HepG2 (cell line): Measurements from ENCODE around the gene SLCO4A1. TPM values are rescaled to one million over a fixed set of nuclear protein-coding genes. Genes with fewer than 3 reads are reported as not detected.

Experiments used
- BORCS8-MEF2B ChIP-seq: sonication (generic); formaldehyde crosslinking; IDR thresholded peaks from 2 replicates; pipeline ENCODE4 v1.8.0; 2022; ENCODE audit warnings: mild to moderate bottlenecking, missing genetic modification reagents
- EZH2 ChIP-seq: conservative IDR thresholded peaks from 2 replicates; pipeline ENCODE4 v1.6.1; 2012; ENCODE audit warnings: mild to moderate bottlenecking, low read depth, low read length, moderate library complexity
- HOXA7 ChIP-seq: sonication (generic); formaldehyde crosslinking; IDR thresholded peaks from 2 replicates; pipeline ENCODE4 v1.8.1; 2022; ENCODE audit warnings: mild to moderate bottlenecking, missing genetic modification reagents, moderate library complexity
- KDM1A ChIP-seq: IDR thresholded peaks from 2 replicates; pipeline ENCODE4 v1.6.1; 2016; ENCODE audit warnings: missing compliant biosample characterization
- KMT2A ChIP-seq: sonication (generic); formaldehyde crosslinking; IDR thresholded peaks from 2 replicates; pipeline ENCODE4 v1.4.0; 2020; ENCODE audit warnings: missing genetic modification reagents
- MTF1 ChIP-seq: sonication (generic); formaldehyde crosslinking; IDR thresholded peaks from 2 replicates; pipeline ENCODE4 v1.5.0; 2020; ENCODE audit warnings: missing genetic modification reagents
- ZMAT3 ChIP-seq: sonication (generic); formaldehyde crosslinking; conservative IDR thresholded peaks from 2 replicates; pipeline ENCODE4 v1.7.0; 2021; ENCODE audit warnings: missing genetic modification reagents
- ZNF326 ChIP-seq: sonication (generic); formaldehyde crosslinking; IDR thresholded peaks from 2 replicates; pipeline ENCODE4 v1.4.0; 2020; ENCODE audit warnings: missing genetic modification reagents, borderline replicate concordance
- ZNF350 ChIP-seq: sonication (generic); formaldehyde crosslinking; IDR thresholded peaks from 2 replicates; pipeline ENCODE4 v1.4.0; 2020; ENCODE audit warnings: mild to moderate bottlenecking, low read depth, missing genetic modification reagents, borderline replicate concordance
- ZNF563 ChIP-seq: sonication (generic); formaldehyde crosslinking; IDR thresholded peaks from 2 replicates; pipeline ENCODE4 v1.8.0; 2022; ENCODE audit warnings: mild to moderate bottlenecking, moderate library complexity, missing genetic modification reagents
- ZNF569 ChIP-seq: sonication (generic); formaldehyde crosslinking; IDR thresholded peaks from 2 replicates; pipeline ENCODE4 v1.5.0; 2020; ENCODE audit warnings: mild to moderate bottlenecking, missing genetic modification reagents, moderate library complexity, borderline replicate concordance
- polyA plus RNA-seq, 8 experiments: library from polyadenylated mRNA; depleted of rRNA in 3 of 8; stranded (reverse) in 7 of 8; unstranded in 1 of 8; fragments of >200 nt; fragmentation: Illumina TruSeq in 4 of 8; extraction: Trizol in 4 of 8; gene quantifications; 2 replicates each; pipeline versions ENCODE4 v1.2.1 to v1.2.3, GENCODE V29; 2011 to 2016; ENCODE audit warnings: low read depth in 4 of 8, missing spikeins in 1 of 8, mixed read lengths in 1 of 8; ENCODE audit not compliant: insufficient read depth in 1 of 8
- total RNA-seq, 5 experiments: library from RNA; depleted of rRNA; stranded (reverse); fragments of >200 nt; fragmentation: Illumina TruSeq; extraction: Trizol; gene quantifications; 2 replicates each; pipeline ENCODE4 v1.2.3, GENCODE V29; 2016; ENCODE audit warnings: low read depth in 1 of 5
- TF ChIP-seq, protein P1 (sequence below): sonication (generic); formaldehyde crosslinking; conservative IDR thresholded peaks from 2 replicates; pipeline ENCODE4 v1.8.0; 2022; ENCODE audit warnings: missing genetic modification reagents
- TF ChIP-seq, protein P2 (sequence below): sonication (generic); formaldehyde crosslinking; IDR thresholded peaks from 2 replicates; pipeline ENCODE4 v1.5.1; 2020; ENCODE audit warnings: missing genetic modification reagents, mild to moderate bottlenecking, borderline replicate concordance
- TF ChIP-seq, protein P3 (sequence below): sonication (generic); formaldehyde crosslinking; IDR thresholded peaks from 2 replicates; pipeline ENCODE4 v1.5.1; 2020; ENCODE audit warnings: mild to moderate bottlenecking, missing genetic modification reagents, borderline replicate concordance
- TF ChIP-seq, protein P4 (sequence below): sonication (generic); formaldehyde crosslinking; IDR thresholded peaks from 2 replicates; pipeline ENCODE4 v1.4.0; 2020; ENCODE audit warnings: missing genetic modification reagents, borderline replicate concordance

SLCO4A1 gene
- total and polyA plus RNA-seq, 2 of the 13 experiments (the other 11 are each of a cell fraction or from before 2014, with no cell fraction given), result 55.5 to 112 TPM

DNA sequence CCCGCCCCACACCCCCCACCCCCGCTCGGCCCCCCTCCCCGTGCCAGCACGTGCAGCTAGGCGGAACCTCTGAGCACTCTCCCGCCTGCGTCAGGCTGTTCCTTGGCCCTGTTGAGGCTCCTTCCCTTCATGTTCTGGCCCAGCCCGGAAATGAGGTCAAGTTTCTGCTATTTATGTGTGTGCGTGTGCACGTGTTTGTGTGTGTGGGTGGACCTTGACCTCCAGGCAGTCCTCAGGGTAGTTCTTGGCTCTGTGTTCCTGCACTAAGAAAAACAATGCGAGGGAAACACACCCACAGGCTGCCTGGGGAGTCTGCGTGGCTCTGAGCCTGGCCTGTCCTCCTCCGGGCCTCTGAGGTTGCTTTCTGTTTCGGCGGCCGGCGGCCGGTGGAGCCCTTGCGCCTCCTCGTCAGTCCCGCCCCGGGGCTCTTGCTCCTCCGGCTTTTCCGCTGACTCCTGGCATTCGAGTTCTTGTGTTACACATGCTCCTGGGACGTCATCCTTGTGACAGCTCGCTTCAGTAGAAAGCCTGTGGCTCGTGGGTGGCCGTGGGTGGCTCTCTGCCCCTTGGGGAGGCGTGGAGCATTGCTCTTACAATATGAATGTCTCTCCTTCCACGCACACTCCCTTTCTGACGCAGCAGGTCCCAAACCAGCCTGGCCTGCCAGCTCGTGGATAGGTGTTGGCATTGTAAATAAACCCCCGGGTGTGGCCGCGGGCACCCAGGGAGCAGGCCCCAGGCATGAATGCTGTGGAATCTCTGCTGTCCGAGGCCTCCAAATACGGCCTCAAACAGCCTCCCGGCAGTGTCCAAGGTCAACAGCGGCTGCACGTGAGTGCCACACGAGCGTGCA is 10.0 kb downstream of the SLCO4A1 start (continued):
- TF ChIP-seq, protein P1, sequence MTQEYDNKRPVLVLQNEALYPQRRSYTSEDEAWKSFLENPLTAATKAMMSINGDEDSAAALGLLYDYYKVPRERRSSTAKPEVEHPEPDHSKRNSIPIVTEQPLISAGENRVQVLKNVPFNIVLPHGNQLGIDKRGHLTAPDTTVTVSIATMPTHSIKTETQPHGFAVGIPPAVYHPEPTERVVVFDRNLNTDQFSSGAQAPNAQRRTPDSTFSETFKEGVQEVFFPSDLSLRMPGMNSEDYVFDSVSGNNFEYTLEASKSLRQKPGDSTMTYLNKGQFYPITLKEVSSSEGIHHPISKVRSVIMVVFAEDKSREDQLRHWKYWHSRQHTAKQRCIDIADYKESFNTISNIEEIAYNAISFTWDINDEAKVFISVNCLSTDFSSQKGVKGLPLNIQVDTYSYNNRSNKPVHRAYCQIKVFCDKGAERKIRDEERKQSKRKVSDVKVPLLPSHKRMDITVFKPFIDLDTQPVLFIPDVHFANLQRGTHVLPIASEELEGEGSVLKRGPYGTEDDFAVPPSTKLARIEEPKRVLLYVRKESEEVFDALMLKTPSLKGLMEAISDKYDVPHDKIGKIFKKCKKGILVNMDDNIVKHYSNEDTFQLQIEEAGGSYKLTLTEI (CRISPR knock-in tag), result no peak
- TF ChIP-seq ZNF563 (CRISPR knock-in tag), result no peak; the same call in 1 of the 2 replicates
- TF ChIP-seq, protein P2, sequence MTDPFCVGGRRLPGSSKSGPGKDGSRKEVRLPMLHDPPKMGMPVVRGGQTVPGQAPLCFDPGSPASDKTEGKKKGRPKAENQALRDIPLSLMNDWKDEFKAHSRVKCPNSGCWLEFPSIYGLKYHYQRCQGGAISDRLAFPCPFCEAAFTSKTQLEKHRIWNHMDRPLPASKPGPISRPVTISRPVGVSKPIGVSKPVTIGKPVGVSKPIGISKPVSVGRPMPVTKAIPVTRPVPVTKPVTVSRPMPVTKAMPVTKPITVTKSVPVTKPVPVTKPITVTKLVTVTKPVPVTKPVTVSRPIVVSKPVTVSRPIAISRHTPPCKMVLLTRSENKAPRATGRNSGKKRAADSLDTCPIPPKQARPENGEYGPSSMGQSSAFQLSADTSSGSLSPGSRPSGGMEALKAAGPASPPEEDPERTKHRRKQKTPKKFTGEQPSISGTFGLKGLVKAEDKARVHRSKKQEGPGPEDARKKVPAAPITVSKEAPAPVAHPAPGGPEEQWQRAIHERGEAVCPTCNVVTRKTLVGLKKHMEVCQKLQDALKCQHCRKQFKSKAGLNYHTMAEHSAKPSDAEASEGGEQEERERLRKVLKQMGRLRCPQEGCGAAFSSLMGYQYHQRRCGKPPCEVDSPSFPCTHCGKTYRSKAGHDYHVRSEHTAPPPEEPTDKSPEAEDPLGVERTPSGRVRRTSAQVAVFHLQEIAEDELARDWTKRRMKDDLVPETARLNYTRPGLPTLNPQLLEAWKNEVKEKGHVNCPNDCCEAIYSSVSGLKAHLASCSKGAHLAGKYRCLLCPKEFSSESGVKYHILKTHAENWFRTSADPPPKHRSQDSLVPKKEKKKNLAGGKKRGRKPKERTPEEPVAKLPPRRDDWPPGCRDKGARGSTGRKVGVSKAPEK (CRISPR knock-in tag), result peak; percentile 89; the same call in 1 of the 2 replicates
- TF ChIP-seq HOXA7 (CRISPR knock-in tag), result no peak
- peak; percentile 34; the same call in 1 of the 2 replicates for TF ChIP-seq BORCS8-MEF2B (CRISPR knock-in tag)
- no peak for TF ChIP-seq EZH2
- TF ChIP-seq, protein P3, sequence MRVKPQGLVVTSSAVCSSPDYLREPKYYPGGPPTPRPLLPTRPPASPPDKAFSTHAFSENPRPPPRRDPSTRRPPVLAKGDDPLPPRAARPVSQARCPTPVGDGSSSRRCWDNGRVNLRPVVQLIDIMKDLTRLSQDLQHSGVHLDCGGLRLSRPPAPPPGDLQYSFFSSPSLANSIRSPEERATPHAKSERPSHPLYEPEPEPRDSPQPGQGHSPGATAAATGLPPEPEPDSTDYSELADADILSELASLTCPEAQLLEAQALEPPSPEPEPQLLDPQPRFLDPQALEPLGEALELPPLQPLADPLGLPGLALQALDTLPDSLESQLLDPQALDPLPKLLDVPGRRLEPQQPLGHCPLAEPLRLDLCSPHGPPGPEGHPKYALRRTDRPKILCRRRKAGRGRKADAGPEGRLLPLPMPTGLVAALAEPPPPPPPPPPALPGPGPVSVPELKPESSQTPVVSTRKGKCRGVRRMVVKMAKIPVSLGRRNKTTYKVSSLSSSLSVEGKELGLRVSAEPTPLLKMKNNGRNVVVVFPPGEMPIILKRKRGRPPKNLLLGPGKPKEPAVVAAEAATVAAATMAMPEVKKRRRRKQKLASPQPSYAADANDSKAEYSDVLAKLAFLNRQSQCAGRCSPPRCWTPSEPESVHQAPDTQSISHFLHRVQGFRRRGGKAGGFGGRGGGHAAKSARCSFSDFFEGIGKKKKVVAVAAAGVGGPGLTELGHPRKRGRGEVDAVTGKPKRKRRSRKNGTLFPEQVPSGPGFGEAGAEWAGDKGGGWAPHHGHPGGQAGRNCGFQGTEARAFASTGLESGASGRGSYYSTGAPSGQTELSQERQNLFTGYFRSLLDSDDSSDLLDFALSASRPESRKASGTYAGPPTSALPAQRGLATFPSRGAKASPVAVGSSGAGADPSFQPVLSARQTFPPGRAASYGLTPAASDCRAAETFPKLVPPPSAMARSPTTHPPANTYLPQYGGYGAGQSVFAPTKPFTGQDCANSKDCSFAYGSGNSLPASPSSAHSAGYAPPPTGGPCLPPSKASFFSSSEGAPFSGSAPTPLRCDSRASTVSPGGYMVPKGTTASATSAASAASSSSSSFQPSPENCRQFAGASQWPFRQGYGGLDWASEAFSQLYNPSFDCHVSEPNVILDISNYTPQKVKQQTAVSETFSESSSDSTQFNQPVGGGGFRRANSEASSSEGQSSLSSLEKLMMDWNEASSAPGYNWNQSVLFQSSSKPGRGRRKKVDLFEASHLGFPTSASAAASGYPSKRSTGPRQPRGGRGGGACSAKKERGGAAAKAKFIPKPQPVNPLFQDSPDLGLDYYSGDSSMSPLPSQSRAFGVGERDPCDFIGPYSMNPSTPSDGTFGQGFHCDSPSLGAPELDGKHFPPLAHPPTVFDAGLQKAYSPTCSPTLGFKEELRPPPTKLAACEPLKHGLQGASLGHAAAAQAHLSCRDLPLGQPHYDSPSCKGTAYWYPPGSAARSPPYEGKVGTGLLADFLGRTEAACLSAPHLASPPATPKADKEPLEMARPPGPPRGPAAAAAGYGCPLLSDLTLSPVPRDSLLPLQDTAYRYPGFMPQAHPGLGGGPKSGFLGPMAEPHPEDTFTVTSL (CRISPR knock-in tag), result no peak
- peak; percentile 87; the same call in 1 of the 2 replicates for TF ChIP-seq ZMAT3
- no peak; the same call in 1 of the 2 replicates for TF ChIP-seq KMT2A
- TF ChIP-seq ZNF326 (CRISPR knock-in tag), result no peak
- no peak for TF ChIP-seq ZNF569
- 0 out of 2 replicates have a peak, but pooled peaks have one; percentile 51 for TF ChIP-seq MTF1
- no peak; the same call in none of the 2 replicates for TF ChIP-seq KDM1A (CRISPR knock-in tag)
- TF ChIP-seq, protein P4, sequence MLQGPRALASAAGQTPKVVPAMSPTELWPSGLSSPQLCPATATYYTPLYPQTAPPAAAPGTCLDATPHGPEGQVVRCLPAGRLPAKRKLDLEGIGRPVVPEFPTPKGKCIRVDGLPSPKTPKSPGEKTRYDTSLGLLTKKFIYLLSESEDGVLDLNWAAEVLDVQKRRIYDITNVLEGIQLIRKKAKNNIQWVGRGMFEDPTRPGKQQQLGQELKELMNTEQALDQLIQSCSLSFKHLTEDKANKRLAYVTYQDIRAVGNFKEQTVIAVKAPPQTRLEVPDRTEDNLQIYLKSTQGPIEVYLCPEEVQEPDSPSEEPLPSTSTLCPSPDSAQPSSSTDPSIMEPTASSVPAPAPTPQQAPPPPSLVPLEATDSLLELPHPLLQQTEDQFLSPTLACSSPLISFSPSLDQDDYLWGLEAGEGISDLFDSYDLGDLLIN (CRISPR knock-in tag), result no peak
- TF ChIP-seq ZNF350, result peak; percentile 85
